Fibroblast of lung (primary cell): ENCODE results near the gene ZNF385A.

ENCODE experiments used
- EZH2 ChIP-seq: IDR thresholded peaks from 2 replicates; pipeline ENCODE4 v1.5.1; 2012; ENCODE audit warnings: low read length, control low read depth, mild to moderate bottlenecking; ENCODE audit errors: missing control alignments
- TF ChIP-seq, protein P1 (sequence below), 2 donors: IDR thresholded peaks in 1 of 2; conservative IDR thresholded peaks in 1 of 2; 1 replicate in 1 of 2; 2 replicates in 1 of 2; pipeline ENCODE4 v1.5.1; 2011 to 2012; ENCODE audit warnings: low read length in 2 of 2, control low read depth in 1 of 2, inconsistent platforms in 1 of 2, low read depth in 1 of 2, mild to moderate bottlenecking in 1 of 2

DNA sequence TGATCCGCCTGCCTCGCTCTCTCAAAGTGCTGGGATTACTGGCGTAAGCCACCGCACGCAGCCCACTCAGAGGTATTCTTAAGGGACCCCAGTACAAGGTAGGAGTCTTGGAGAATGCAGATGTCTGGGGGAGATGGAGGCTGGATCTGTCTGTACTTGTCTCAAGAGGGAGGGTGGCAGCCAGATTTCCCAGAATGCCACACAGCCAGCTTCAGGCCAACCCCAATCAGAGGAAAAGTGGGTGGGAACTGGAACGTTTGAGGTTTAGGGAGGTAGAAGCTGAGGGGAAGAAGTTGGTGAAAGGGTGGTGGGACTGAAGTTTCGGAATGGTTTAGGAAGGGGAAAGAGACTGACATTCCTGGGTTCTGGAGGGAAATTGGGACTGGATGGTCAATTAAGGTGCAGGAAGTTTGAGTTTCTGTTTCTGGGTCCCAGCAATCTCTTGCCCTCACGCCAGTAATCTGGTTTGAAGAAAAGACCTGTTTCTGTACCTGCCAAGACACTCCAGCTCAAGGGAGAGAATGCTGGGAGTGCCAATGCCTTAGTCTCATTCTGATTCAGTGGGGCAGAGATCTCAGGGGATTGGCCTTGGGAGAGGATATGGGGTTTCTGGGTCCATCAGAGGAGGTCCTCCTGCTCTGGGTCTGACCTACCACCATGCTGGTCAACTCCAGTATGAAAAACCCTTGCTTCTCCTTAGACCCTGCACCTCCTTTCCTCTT lies 8.1 kb upstream of the ZNF385A start:
- TF ChIP-seq EZH2, result no peak
- TF ChIP-seq, protein P1, sequence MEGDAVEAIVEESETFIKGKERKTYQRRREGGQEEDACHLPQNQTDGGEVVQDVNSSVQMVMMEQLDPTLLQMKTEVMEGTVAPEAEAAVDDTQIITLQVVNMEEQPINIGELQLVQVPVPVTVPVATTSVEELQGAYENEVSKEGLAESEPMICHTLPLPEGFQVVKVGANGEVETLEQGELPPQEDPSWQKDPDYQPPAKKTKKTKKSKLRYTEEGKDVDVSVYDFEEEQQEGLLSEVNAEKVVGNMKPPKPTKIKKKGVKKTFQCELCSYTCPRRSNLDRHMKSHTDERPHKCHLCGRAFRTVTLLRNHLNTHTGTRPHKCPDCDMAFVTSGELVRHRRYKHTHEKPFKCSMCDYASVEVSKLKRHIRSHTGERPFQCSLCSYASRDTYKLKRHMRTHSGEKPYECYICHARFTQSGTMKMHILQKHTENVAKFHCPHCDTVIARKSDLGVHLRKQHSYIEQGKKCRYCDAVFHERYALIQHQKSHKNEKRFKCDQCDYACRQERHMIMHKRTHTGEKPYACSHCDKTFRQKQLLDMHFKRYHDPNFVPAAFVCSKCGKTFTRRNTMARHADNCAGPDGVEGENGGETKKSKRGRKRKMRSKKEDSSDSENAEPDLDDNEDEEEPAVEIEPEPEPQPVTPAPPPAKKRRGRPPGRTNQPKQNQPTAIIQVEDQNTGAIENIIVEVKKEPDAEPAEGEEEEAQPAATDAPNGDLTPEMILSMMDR (conservative IDR thresholded peaks at IDR 0.05 in 1 of 2, IDR thresholded peaks at IDR 0.05 in 1 of 2; ENCODE audit: low read depth in 1 of 2, low read length in 2 of 2), result no peak
